ENCODE measurements around the gene TTLL11. TPM values are rescaled to one million over a fixed set of nuclear protein-coding genes. Genes with fewer than 3 reads are reported as not detected.

The TTLL11 gene
- total and polyA plus RNA-seq, 2 experiments from 2014 or later = 5.5 to 7.6 TPM

DNA sequence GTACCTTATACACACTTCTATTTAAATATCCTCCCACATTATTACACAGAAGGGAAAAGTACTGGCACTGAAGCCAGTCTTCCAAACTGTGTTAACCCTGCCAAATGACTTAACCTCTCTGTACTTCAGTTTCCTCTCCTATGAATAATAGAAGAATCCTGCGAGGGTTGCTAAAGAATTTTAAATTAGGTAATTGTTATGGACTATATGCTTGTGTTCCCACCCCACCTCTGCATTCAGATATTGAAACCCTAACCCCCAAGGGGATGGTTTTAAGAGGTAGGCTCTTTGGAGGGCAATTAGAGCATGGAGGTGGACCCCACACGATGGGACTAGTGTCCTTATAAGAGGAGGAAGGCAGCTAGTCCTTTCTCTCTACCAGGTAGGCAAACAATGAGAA, 72.7 kb downstream of the TTLL11 start:
- Histone ChIP-seq H3K4me2 (no peak overlapping the region), H3K4me1 (ENCODE audit: insufficient read depth) (no peaks in the 10 kb centered on the region), H3K4me3 (no peak overlapping the region), H3K36me3 (replicated peaks; ENCODE audit: insufficient read depth, low read depth) (no peaks in the 10 kb centered on the region), H3K79me2 (no peaks in the 10 kb centered on the region), H2AFZ (no peak overlapping the region), H3K27ac (no peak overlapping the region), H4K20me1 (ENCODE audit: insufficient read depth, poor library complexity, severe bottlenecking) (no peaks in the 10 kb centered on the region), H3K27me3 (no peaks in the 10 kb centered on the region), H3K9me2 (replicated peaks; ENCODE audit: insufficient read depth) (no peaks in the 10 kb centered on the region), H3K9me3 (ENCODE audit: low read depth) (no peaks in the 10 kb centered on the region)
- no peak for DNase-seq (ENCODE audit: low spot score)
- 44% methylated on average over 2 of the region's 2 CpGs for WGBS (ENCODE audit: low lambda C conversion rate, missing lambda C conversion rate)
- TF ChIP-seq EZH2phosphoT487 (IDR thresholded peaks at IDR 0.05; ENCODE audit: low read depth, severe bottlenecking, unreplicated experiment) (no peak), CTCF (IDR thresholded peaks at IDR 0.05; ENCODE audit: poor library complexity) (no peak), EZH2 (IDR thresholded peaks at IDR 0.05; ENCODE audit: borderline replicate concordance) (no peak)

DNA sequence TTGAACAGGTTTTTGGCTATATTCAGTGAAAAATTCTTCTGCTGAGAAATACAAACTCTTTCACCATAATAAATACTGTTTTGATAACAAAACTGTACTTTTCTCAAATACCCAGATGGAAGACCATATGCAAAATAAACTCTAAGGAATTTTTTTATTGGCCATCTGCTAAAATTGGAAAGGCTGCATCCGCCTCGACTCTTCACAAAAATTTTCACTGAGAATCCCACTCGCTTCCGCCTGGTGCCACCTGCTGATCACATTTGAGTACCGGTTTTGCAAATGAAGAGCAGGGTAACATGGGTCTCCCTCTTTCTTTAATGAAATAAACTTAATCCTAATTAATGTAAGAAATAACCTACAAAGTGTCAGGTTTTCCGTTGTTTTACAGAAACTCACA, 76.4 kb downstream of the TTLL11 start:
- Histone ChIP-seq H3K27me3 (no peaks in the 10 kb centered on the region), H4K20me1 (ENCODE audit: insufficient read depth, poor library complexity, severe bottlenecking) (no peaks in the 10 kb centered on the region), H3K27ac (no peak overlapping the region), H3K9me2 (replicated peaks; ENCODE audit: insufficient read depth) (no peaks in the 10 kb centered on the region), H3K4me1 (ENCODE audit: insufficient read depth) (no peaks in the 10 kb centered on the region), H3K79me2 (no peaks in the 10 kb centered on the region), H2AFZ (no peak overlapping the region), H3K36me3 (replicated peaks; ENCODE audit: insufficient read depth, low read depth) (no peaks in the 10 kb centered on the region), H3K4me3 (no peak overlapping the region), H3K9me3 (ENCODE audit: low read depth) (no peaks in the 10 kb centered on the region), H3K4me2 (no peak overlapping the region)
- DNase-seq (ENCODE audit: low spot score) = no peak
- WGBS (ENCODE audit: low lambda C conversion rate, missing lambda C conversion rate) = 25% methylated on average over 6 of the region's 6 CpGs
- TF ChIP-seq EZH2phosphoT487 (IDR thresholded peaks at IDR 0.05; ENCODE audit: low read depth, severe bottlenecking, unreplicated experiment) (no peak), EZH2 (IDR thresholded peaks at IDR 0.05; ENCODE audit: borderline replicate concordance) (no peak), CTCF (IDR thresholded peaks at IDR 0.05; ENCODE audit: poor library complexity) (peak; percentile 45)

DNA sequence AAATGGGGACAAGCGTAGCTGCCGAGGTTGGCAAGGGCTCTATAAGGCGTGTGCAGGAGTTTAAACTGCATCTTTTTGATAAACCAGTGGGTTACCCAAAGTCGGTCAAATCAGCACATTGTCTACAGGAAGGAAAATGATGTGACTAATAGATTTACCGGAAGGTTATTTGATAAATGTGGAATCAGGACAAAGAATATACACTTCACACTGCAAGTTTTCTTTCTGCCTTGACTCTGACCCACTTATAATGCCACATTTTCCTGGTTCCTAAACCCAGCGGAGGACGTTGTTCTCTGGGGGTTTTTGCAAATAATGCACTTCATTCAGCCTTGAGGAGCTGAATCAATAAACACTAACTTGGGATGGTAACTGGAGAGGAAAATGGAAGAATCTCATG, 76.8 kb downstream of the TTLL11 start:
- no peak for DNase-seq (ENCODE audit: low spot score)
- Histone ChIP-seq H3K4me3 (no peak overlapping the region), H4K20me1 (ENCODE audit: insufficient read depth, poor library complexity, severe bottlenecking) (no peaks in the 10 kb centered on the region), H3K36me3 (replicated peaks; ENCODE audit: insufficient read depth, low read depth) (no peaks in the 10 kb centered on the region), H2AFZ (no peak overlapping the region), H3K4me2 (no peak overlapping the region), H3K27me3 (no peaks in the 10 kb centered on the region), H3K4me1 (ENCODE audit: insufficient read depth) (no peaks in the 10 kb centered on the region), H3K9me2 (replicated peaks; ENCODE audit: insufficient read depth) (no peaks in the 10 kb centered on the region), H3K27ac (no peak overlapping the region), H3K79me2 (no peaks in the 10 kb centered on the region), H3K9me3 (ENCODE audit: low read depth) (no peaks in the 10 kb centered on the region)
- 82% methylated on average over 7 of the region's 7 CpGs for WGBS (ENCODE audit: low lambda C conversion rate, missing lambda C conversion rate)
- TF ChIP-seq EZH2 (IDR thresholded peaks at IDR 0.05; ENCODE audit: borderline replicate concordance) = no peak
- TF ChIP-seq CTCF (IDR thresholded peaks at IDR 0.05; ENCODE audit: poor library complexity) = no peak
- no peak for TF ChIP-seq EZH2phosphoT487 (IDR thresholded peaks at IDR 0.05; ENCODE audit: low read depth, severe bottlenecking, unreplicated experiment)

Measured in hepatocyte (in vitro differentiated cells).